Fibroblast of skin of scalp (primary cell): ENCODE measurements around the gene GANAB.
"Not testable (repeated sequence)": the region's sequence is repeated elsewhere in the genome, so short reads cannot be mapped to it uniquely, and the experiment has no call there.

Source experiments
- DNase-seq: peaks from one replicate; pipeline ENCODE4 v3.0.0-alpha.2; 2013

GANAB gene

DNA sequence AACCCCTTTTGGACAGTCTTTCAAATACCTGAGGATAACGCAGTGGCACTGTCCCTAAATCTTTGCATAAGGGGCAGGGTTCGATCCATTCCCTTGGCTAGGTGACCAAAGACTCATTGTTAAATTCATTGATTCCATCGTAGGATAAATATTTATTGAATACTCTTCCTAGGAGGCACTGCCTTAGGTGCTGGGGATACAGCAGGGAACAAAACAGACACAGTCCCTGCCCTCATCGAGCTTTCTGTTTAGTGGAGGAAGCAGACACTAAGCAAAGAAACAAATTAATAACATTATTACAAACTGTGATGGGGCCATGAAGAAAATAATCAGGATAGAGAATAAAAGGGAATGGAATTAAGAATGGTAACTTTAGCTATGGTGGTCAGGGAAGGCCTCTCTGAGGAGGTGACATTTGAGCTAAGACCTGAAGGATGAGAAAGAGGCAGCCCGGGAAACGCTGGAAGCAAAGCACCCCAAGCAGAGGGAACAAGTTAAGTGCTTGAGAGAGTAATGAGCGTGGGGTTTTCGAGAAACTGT, 25.3 kb downstream of the GANAB start:
- DNase-seq: no peak

DNA sequence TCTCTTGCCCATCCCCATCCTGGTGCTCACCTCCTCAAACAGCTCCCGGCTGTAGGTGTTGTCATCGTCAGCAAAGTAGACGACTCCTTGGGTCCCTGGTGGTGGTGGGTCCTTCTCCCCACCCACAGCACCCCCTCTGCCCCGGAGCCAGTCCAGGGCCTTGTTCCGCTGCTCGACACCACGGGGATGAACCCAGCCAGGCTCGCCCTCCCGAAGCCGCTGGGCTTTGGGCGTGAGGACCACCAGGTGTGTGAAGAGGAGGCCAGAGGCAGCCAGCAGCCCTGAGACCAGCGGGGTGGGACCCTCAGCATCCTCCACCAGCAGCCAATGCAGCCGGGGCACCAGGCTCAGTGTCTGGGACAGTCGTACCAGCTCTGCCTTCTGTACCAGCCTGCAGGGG, 29.5 kb downstream of the GANAB start:
- DNase-seq: not testable (repeated sequence)

DNA sequence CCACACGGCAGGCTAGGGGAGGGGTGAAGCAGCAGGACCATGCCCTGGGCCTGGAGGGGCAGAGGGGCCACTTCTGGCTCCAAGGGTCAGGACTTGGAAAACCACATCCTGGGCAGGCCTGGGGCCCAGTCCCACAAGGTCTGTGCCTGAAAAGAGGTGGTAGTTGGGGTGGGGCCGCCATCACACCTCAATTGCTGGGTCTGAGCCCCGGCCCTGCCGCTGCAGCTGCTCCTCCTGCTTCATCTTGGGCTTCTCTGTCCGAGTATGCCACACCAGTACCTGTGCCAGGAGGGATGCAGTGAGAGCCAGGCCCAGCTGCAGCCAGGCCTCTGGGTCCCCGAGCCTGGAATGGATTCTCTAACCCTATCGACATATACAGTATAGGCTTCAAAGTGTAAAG, 30.9 kb downstream of the GANAB start:
- DNase-seq: no peak

- DNase-seq: no peak
These were observed 32.1 kb downstream of the GANAB start for GRCh38 chr11:62614275-62614674.

DNA sequence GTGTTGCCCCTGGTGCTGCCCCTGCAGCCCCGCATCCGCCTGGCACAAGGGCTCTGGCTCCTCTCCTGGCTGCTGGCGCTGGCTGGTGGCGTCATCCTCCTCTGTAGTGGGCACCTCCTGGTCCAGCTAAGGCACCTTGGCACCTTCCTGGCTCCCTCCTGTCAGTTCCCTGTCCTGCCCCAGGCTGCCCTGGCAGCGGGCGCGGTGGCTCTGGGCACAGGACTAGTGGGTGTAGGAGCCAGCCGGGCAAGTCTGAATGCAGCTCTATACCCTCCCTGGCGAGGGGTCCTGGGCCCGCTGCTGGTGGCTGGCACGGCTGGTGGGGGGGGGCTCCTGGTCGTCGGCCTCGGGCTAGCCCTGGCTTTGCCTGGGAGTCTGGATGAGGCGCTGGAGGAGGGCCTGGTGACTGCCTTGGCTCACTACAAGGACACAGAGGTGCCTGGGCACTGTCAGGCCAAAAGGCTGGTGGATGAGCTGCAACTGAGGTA, 33.1 kb downstream of the GANAB start:
- DNase-seq: no peak

GRCh38 chr11:62612366-62613290, 33.8 kb downstream of the GANAB start, which contains the start of the genes EML3 and ROM1:
Gene EML3, minus strand, starts transcription at chr11:62612775. Its CDS starts 318 bp downstream, at chr11:62612457.
Gene ROM1, plus strand, starts transcription at chr11:62613257. Its CDS starts 25 bp downstream, at chr11:62613282.
- DNase-seq: peak; percentile 88

- peak; percentile 55 for DNase-seq
These were observed 34.6 kb downstream of the GANAB start for GRCh38 chr11:62611705-62612365.

DNA sequence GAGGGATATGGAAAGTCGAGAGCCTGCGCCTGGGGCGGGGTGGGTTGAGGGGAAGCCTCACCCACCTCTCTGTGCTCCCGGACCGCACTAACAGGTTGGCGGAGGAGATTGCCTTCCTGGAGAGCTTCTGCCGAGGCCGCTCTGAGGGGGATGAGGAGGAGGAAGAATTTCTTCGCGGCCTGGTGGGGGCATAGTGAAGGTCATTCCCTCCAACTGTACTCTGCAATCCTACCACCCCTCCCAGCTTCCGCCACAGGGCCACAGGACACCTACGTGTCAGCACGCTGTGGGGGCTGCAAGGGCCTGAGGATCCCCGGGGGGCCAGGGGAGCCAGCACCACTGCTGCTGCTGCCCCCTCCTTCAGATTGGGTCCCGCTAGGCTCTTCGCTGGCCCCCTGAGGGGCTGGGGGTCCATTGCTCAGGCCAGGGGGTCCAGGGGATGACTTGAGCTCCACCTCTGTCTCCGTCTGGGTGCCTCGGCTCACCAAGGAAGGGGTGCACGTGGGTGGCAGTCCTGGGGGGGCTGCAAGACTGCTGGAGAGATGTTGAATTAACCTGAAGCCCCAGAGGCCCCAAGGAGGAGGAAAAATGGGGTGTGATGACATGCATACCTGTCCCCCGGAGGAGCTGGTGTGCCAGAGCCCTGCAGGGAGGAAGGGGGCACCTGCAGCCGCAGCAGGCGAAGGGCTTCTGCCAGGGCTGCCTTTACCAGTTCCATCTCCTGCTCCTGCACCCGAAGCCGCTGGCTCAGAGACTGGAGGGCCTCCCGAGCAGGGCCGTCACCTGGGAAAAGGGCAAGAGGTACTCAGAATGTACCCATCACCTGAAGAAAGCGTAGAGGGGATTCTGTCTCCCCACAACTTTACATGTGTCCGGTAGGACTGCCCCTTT, 35.4 kb downstream of the GANAB start:
- DNase-seq: no peak

DNA sequence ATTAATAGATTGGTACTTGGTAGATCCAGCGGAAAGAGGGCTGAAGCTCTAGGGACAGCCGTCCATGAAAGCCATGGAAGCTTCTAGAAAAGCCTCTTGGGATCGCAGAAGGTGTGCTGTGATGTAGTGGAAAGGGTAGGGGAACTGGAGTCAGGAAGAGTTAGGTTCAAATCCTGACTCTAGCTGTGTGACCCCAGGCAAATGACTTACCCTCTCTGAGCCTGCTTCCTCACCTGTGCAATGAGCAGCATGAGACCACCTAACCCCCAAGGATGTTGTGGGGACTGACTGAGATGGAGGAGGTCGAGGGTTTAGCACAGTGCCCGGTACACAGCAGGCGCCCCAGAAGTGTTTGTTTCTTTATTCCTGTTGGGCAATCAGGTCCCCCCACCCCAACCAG, 36.0 kb downstream of the GANAB start:
- DNase-seq: no peak

DNA sequence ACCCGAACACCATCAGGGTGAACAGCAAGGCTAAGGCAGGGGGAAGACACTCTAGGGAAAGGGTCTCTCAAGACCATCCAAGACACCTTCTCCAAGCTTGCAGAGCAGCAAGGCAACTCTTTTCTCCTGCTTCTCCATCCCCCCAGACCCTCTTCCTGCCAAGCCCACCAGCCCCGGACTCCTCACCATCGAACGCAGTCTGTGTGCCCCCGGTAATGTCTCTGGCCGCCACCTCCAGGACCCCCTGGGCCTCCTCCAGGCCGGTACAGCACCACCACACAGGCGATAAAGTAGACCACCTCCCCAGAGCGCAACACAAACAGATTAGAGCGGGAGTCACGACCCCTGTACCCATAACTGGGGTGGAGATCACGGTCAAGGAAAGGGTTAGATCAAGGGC, 37.6 kb downstream of the GANAB start:
- DNase-seq: no peak

DNA sequence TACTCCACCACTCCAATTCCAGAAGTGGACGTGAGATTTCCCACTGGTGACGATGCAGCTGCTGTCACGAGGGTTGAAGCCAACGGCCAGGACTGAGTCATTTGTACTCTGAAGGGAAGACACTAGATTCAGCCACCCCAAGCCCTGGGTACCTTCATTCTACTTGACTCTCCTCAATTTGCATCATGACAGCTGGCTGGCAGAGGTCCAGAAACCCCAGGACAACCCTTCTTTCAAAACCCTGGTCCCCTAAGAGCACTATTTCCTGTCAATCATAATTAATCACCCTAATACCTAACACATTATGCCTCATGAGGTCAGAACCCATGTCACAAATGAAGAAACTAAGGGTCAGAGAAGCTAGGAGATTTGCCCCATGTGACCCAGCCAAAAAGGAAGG, 38.7 kb downstream of the GANAB start:
- no peak for DNase-seq

- DNase-seq: no peak
These were observed 40.5 kb downstream of the GANAB start for GRCh38 chr11:62605902-62606301.

DNA sequence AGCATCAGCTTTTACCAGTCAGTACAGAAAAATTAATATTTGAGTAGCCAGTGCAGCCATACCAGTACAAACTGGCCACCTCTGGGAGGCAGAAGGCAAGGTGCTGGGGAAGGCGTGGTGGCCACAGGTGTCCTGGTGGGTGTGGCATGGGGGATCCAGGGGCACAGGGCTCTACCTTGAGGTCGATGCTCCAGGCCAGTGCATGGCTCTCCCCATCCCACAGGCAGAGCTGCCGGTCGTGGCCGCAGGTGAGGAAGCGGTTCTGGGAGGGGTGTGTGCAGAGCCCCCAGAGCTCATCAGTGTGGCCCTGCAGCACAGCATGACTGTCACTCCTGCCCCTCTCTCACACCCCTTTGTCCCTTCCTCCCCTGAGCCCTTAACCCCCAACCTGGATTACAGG, 40.9 kb downstream of the GANAB start:
- no peak for DNase-seq

GRCh38 chr11:62604460-62605120, 41.8 kb downstream of the GANAB start:
- DNase-seq: no peak

DNA sequence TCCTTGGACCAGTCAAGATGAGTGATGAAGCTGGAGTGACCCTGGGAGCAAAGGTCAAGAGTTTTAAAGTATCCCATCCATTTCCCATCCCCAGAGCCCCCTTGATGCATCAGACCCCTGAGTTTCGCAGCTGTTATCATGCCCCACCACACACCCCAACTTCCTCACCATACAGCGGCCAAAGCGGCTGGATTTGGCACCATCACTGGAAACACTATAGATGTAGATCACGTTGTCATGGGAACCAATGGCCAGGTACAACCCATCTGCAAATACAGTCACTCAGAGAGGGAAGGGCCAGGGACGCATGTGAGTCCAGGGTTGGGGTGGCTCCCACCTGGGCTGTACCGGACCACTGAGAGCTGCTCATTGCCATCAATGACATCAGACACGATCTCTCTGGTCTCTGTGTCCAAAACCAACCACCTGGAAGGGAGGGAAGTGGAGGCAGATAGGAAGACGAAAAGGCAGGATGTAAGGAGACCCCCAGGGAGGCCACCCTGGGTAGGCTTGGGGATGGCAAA, 42.6 kb downstream of the GANAB start:
- no peak for DNase-seq

GRCh38 chr11:62603072-62603408, 43.4 kb downstream of the GANAB start:
- no peak for DNase-seq

DNA sequence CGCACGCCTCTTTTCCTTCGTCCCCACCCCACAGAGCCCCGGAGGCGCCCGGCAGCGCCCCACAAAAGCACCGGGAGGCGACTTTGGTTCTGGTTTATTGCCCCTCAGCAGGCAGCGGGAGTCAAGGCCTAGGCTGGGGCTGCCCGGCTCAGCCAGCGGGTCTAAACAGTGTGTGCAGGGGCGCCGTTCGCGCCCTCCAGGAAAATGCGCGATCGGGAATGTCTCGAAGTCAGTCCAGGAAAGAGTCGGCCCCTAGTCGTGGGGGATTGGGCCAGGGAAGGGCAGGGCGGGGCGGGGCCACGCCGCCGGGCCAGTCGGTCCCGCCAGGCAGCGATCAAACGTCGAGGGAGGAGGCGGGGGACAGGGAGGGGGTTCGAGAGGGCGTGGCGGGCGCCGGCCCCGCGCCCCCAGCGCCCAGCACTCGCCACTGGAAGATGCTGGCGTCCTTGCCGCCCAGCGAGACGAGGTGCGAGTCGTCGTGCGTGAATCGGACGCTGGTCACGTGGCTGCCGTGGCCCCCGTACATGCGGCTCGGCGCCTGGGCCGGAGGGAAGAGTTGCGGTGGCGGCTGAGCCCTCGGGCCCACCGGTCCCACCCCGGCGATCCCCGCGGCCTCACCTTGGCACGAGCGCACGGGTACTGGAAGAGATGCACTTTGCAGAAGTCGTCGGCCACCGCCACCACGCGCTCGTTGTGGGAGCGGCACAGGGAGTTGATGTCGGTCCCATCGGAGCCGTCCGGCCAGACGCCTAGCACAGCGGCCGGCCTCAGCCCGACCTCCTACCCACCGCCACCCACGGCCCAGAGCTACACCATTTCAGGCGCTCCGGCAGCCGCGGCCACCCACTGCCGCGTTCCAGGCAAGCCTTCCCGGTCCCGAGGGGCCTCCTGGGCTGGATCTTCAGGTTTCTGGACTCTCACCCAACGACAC, 44.0 kb downstream of the GANAB start:
- peak; percentile 70 for DNase-seq

DNA sequence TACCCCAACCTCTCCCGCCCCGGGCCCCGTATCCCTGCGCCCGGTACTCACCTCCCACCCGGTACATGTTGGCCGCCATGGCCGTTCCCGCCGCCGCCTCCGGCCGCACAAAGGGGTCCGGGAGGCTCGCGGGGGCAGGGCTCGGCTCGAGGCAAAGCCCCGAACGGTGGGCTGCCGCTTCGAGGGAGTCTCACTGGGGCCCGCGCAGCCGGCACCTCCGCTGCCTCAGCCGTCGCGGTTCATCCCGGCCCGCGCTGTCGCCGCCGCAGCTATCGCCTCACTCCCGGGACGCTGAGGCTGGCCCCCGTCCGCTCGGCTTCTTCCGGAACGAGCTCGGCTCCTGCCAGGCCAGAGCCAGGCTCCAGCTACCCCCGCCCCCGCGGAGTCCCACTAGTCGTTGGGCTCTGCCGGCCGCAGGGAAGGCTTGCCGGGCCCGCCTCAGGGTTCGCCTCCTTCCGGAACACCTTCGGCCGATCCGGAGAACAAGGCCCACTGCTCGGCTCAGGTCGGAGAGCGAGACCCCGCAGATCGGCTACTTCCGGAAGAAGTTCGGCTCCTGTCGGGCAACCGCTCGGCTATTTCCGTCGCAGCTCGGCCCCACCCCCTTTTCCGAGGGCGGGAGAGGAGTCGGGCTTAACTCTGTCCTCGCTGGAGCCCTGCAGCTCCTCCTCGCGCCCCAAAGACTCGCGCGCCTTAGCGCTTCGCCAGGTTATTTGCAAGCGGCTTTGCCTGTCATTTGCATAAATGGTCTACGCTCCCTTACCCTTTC, 44.9 kb downstream of the GANAB start, which contains the start of gene MTA2:
TSS of gene MTA2 (minus strand) at position 494 of the 769 bp plus-strand sequence. CDS start at position 79, 415 bp downstream.
- DNase-seq: peak; percentile 98

GRCh38 chr11:62601122-62601371, 45.4 kb downstream of the GANAB start:
- DNase-seq: peak; percentile 36
